ENCODE results near the gene SMCO3. TPM values are rescaled to one million over a fixed set of nuclear protein-coding genes. Genes with fewer than 3 reads are reported as not detected.
"Not testable (repeated sequence)": the region's sequence is repeated elsewhere in the genome, so short reads cannot be mapped to it uniquely, and the experiment has no call there.

SMCO3 gene
- total RNA-seq, 1 experiment from 2014 or later = 0.24 TPM

DNA sequence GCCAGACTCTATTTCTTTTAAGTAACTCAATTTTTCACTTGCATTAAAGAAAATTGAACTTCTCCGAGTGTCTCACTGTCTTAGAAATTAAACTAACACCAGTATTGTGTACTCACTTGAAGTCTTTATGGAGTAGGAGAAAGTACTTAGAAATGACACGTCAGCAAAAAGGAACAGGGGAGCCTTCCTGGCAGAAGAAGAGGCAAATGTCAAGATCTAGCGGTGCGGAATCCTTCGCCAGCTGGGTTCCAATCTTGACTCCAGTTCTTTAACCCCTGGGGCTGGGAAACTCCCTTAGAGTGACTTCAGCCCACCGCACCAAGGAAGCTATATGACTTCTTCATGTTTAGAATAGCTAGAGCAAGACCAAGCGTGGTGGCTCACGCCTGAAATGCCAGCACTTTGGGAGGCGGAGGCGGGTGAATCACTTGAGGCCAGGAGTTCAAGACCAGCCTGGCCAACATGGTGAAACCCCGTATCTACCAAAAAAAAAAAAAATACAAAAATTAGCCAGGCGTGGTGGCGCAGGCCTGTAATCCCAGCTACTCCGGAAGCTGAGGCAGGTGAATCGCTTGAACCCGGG, 45.1 kb downstream of the SMCO3 start:
- peak; percentile 40 for DNase-seq (ENCODE audit: low read depth, low spot score)

DNA sequence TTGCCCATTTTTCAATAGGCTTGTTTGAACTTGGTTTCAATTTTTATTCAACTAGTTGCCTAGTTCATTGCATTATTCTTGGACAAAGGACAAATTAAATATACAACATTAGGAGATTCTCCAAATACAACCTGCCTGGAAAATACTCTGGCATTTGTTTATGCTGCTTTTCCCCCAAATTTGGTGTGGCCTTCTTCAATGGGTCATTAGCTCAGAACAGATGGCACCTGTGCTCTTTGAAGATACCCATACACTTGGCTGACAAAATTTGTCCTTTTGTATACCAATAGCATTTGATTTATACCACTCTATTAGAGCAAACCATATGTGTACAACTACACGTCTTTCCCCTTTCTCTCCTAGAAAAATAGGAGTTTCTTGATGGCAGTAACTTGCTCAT, 46.4 kb downstream of the SMCO3 start:
- DNase-seq (ENCODE audit: low read depth, low spot score) = no peak
- in situ Hi-C loops (cut with HindIII; ENCODE audit: low pct_unique_long_range_greater_than_20kb, low sequenced_read_pairs) = no loop called here

More for the DNA sequence above, 45.1 kb downstream of the SMCO3 start:
- in situ Hi-C loops (cut with HindIII; ENCODE audit: low pct_unique_long_range_greater_than_20kb, low sequenced_read_pairs) = no loop called here

DNA sequence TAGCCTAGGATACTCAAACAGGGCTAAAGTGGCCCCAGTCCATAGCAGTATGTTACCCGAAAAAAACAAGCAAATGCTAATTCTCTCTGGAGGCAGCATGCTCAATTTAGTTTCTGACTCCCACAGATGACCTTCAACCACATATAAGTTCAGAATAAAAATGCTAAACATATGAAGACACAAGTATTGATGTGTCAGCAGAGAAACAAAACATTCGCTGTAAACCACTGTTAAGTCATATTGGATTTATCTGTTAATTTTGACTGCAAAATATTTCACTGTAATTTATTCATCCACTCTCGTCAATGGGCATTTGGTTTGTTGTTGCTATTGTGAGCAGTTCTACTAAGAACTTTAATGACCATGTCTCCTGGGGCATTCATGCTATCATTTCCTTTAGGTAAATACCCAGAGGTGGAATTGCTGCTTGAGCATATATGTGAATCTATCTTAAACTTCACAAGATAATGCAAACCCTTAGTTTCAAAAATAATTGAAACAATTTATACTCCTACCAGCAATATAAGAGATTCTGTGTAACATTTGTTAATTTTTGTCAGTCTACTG, 47.2 kb downstream of the SMCO3 start:
- no peak for DNase-seq (ENCODE audit: low read depth, low spot score)
- in situ Hi-C loops (cut with HindIII; ENCODE audit: low pct_unique_long_range_greater_than_20kb, low sequenced_read_pairs) = no loop called here

GRCh38 chr12:14766020-14766419, 48.0 kb downstream of the SMCO3 start:
- DNase-seq (ENCODE audit: low read depth, low spot score); in situ Hi-C loops (cut with HindIII; ENCODE audit: low pct_unique_long_range_greater_than_20kb, low sequenced_read_pairs): not testable (repeated sequence)

GRCh38 chr12:14765398-14765797, 48.6 kb downstream of the SMCO3 start:
- no peak for DNase-seq (ENCODE audit: low read depth, low spot score)
- in situ Hi-C loops (cut with HindIII; ENCODE audit: low pct_unique_long_range_greater_than_20kb, low sequenced_read_pairs) = no loop called here

DNA sequence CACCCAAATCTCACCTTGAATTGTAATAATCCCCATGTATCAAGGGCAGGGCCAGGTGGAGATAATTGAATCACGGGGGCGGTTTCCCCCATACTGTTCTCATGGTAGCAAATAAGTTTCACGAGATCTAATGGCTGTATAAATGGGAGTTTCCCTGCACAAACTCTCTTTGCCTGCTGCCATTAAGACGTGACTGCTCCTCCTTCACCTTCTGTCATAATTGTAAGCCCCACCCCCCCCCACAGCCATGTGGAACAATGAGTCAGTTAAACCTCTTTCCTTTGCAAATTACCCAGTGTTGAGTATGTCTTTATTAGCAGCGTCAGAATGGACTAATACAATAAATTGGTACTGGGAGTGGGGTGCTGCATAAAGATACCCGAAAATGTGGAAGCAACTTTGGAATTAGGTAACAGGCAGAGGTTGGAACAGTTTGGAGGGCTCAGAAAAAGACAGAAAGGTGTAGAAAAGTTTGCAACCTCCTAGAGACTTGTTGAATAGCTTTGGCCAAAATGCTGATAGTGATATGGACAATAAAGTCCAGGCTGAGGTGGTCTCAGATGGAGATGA, 54.2 kb downstream of the SMCO3 start:
- in situ Hi-C loops (cut with HindIII; ENCODE audit: low pct_unique_long_range_greater_than_20kb, low sequenced_read_pairs); DNase-seq (ENCODE audit: low read depth, low spot score): not testable (repeated sequence)

GRCh38 chr12:14756334-14757143, 57.4 kb downstream of the SMCO3 start:
- peak; percentile 43 for DNase-seq (ENCODE audit: low read depth, low spot score)
- in situ Hi-C loops (cut with HindIII; ENCODE audit: low pct_unique_long_range_greater_than_20kb, low sequenced_read_pairs) = no loop called here

Other genes starting within 250 kb of the SMCO3 start
- gene PLBD1, start 246.3 kb downstream of the SMCO3 start, total RNA-seq (2014; rRNA removed; shearing (Covaris generic)) = 0.19 and 0.26 TPM in 2 replicates
- gene GUCY2C, start 117.6 kb downstream of the SMCO3 start, total RNA-seq (2014; rRNA removed; shearing (Covaris generic)) = 0.03 and 0.11 TPM in 2 replicates
- 33.2 and 33.7 TPM in 2 replicates for gene WBP11, start 10.7 kb downstream of the SMCO3 start, total RNA-seq (2014; rRNA removed; shearing (Covaris generic))
- gene C12orf60, start 10.5 kb downstream of the SMCO3 start, total RNA-seq (2014; rRNA removed; shearing (Covaris generic)) = 14.1 and 15.9 TPM in 2 replicates
- not detected in 2 replicates for gene ART4, start 29.3 kb upstream of the SMCO3 start, total RNA-seq (2014; rRNA removed; shearing (Covaris generic))
- gene MGP, start 71.7 kb upstream of the SMCO3 start, total RNA-seq (2014; rRNA removed; shearing (Covaris generic)) = 402 and 415 TPM in 2 replicates
- gene ERP27, start 124.4 kb upstream of the SMCO3 start, total RNA-seq (2014; rRNA removed; shearing (Covaris generic)) = 0.61 and 0.74 TPM in 2 replicates
- 0.63 and 2.6 TPM in 2 replicates for gene ARHGDIB, start 147.4 kb upstream of the SMCO3 start, total RNA-seq (2014; rRNA removed; shearing (Covaris generic))
- not detected in 2 replicates for gene PDE6H, start 158.9 kb upstream of the SMCO3 start, total RNA-seq (2014; rRNA removed; shearing (Covaris generic))

All from SK-MEL-5 (cell line).